SK-N-SH treated with all-trans-retinoic acid at 6 μM for 48 hours (cell line): ENCODE results near the gene KIF3B.

Experiments used
- ATAC-seq: fragments of 200-7000 bp; cut with Tn5 transposase; 3 replicates; pipeline ENCODE4 v1.9.1; 2020; ENCODE audit warnings: mild to moderate bottlenecking, moderate library complexity
- ARNTL ChIP-seq: fragments of 450-650 bp; formaldehyde crosslinking; IDR thresholded peaks from 2 replicates; pipeline ENCODE4 v1.5.0; 2020; ENCODE audit warnings: low read depth, mild to moderate bottlenecking, moderate library complexity, borderline replicate concordance
- BACH2 ChIP-seq: fragments of 250-450 bp; sonication (Bioruptor Pico); IDR thresholded peaks from 2 replicates; pipeline ENCODE4 v1.9.0; 2021; ENCODE audit warnings: mild to moderate bottlenecking, borderline replicate concordance
- ESRRG ChIP-seq: fragments of 250-450 bp; sonication (Bioruptor Pico); IDR thresholded peaks from 2 replicates; pipeline ENCODE4 v1.6.1; 2021; ENCODE audit warnings: mild to moderate bottlenecking
- GLIS3 ChIP-seq: fragments of 250-450 bp; sonication (Bioruptor Pico); IDR thresholded peaks from 2 replicates; pipeline ENCODE4 v1.5.0; 2020; ENCODE audit warnings: mild to moderate bottlenecking, moderate library complexity
- OSR1 ChIP-seq: fragments of 250-450 bp; sonication (Bioruptor Pico); IDR thresholded peaks from 2 replicates; pipeline ENCODE4 v1.8.0; 2022; ENCODE audit warnings: moderate library complexity, mild to moderate bottlenecking, inconsistent platforms
- PPARA ChIP-seq: fragments of 250-450 bp; sonication (Bioruptor Pico); IDR thresholded peaks from 2 replicates; pipeline ENCODE4 v1.5.0; 2020; ENCODE audit warnings: mild to moderate bottlenecking, borderline replicate concordance
- RARB ChIP-seq: fragments of 250-450 bp; sonication (Bioruptor Pico); IDR thresholded peaks from 2 replicates; pipeline ENCODE4 v1.8.0; 2021; ENCODE audit warnings: mild to moderate bottlenecking, moderate library complexity
- SNAI2 ChIP-seq: fragments of 250-450 bp; sonication (Bioruptor Pico); IDR thresholded peaks from 2 replicates; pipeline ENCODE4 v1.5.0; 2020; ENCODE audit warnings: mild to moderate bottlenecking, moderate library complexity
- TCF4 ChIP-seq: fragments of 250-450 bp; sonication (Bioruptor Pico); IDR thresholded peaks from 2 replicates; pipeline ENCODE4 v1.8.0; 2021; ENCODE audit warnings: mild to moderate bottlenecking, moderate library complexity, borderline replicate concordance
- TOX ChIP-seq: fragments of 250-450 bp; sonication (Bioruptor Pico); IDR thresholded peaks from 2 replicates; pipeline ENCODE4 v1.8.0; 2021; ENCODE audit warnings: mild to moderate bottlenecking, moderate library complexity, borderline replicate concordance
- ZC3H10 ChIP-seq: fragments of 250-450 bp; sonication (Bioruptor Pico); IDR thresholded peaks from 2 replicates; pipeline ENCODE4 v1.5.1; 2021; ENCODE audit warnings: mild to moderate bottlenecking, moderate library complexity
- ZFP3 ChIP-seq: fragments of 250-450 bp; sonication (Bioruptor Pico); IDR thresholded peaks from 2 replicates; pipeline ENCODE4 v1.5.0; 2020; ENCODE audit warnings: mild to moderate bottlenecking, moderate library complexity
- ZNF565 ChIP-seq: fragments of 450-650 bp; formaldehyde crosslinking; conservative IDR thresholded peaks from 2 replicates; pipeline ENCODE4 v1.5.0; 2020; ENCODE audit warnings: low read depth, mild to moderate bottlenecking, moderate library complexity
- ZNF70 ChIP-seq: fragments of 450-650 bp; formaldehyde crosslinking; IDR thresholded peaks from 2 replicates; pipeline ENCODE4 v1.5.0; 2020; ENCODE audit warnings: mild to moderate bottlenecking, moderate library complexity
- ZNF8 ChIP-seq: fragments of 450-650 bp; formaldehyde crosslinking; IDR thresholded peaks from 2 replicates; pipeline ENCODE4 v1.5.0; 2020; ENCODE audit warnings: mild to moderate bottlenecking, moderate library complexity
- TF ChIP-seq, protein P1 (sequence below): fragments of 250-450 bp; sonication (Bioruptor Pico); IDR thresholded peaks from 2 replicates; pipeline ENCODE4 v1.5.0; 2020; ENCODE audit warnings: mild to moderate bottlenecking, moderate library complexity
- TF ChIP-seq, protein P2 (sequence below): fragments of 250-450 bp; sonication (Bioruptor Pico); IDR thresholded peaks from 2 replicates; pipeline ENCODE4 v1.5.1; 2020; ENCODE audit warnings: low read depth, mild to moderate bottlenecking, moderate library complexity
- TF ChIP-seq, protein P3 (sequence below): fragments of 250-450 bp; sonication (Bioruptor Pico); IDR thresholded peaks from 2 replicates; pipeline ENCODE4 v1.8.0; 2020; ENCODE audit warnings: mild to moderate bottlenecking, moderate library complexity, borderline replicate concordance
- TF ChIP-seq, protein P4 (sequence below): fragments of 250-450 bp; sonication (Bioruptor Pico); IDR thresholded peaks from 2 replicates; pipeline ENCODE4 v1.5.1; 2021; ENCODE audit warnings: mild to moderate bottlenecking, moderate library complexity
- TF ChIP-seq, protein P5 (sequence below): fragments of 250-450 bp; sonication (Bioruptor Pico); IDR thresholded peaks from 2 replicates; pipeline ENCODE4 v1.8.0; 2021; ENCODE audit warnings: low read depth, mild to moderate bottlenecking, moderate library complexity, borderline replicate concordance

The KIF3B gene

DNA sequence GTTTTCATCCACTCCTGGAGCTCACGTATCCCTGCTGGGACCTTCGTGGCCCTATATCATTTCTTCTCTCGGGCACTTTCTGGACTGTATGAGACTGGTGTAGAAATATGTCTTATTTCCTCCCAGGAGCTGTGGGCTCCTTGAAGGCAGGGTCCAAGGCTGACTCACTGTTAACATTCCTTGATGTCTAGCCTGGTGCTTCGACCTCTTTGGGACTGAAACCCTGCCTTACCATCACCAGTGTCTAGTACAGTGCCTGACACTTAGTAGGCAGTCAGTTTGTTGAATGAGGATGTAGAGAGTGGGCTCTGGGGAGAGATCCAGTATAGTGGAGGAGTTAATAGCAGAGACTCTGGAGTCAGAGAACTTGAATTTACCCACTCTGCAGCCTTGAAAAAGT is 46.2 kb upstream of the KIF3B start:
- ATAC-seq, result no peak

DNA sequence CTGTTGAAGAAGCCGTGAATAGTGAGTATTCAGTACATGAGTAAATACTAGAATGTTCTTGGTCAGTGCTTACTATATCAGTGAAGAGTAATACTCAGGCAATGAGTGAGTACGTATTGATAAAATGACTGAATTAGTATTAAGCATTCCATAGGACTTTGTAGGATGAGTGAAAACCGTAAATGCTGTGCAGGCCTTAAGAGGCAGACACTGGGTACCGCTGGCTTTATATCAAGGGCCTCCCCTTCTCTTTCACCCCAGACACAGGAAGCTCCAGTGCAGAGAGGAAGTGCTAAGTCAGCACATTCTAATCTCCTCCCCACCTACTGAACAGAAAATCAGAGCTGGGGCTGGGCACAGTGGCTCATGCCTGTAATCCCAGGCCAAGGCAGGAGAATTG is 45.6 kb upstream of the KIF3B start:
- no peak for TF ChIP-seq OSR1 (CRISPR knock-in tag)
- no peak for TF ChIP-seq PPARA (CRISPR knock-in tag)
- TF ChIP-seq, protein P1, sequence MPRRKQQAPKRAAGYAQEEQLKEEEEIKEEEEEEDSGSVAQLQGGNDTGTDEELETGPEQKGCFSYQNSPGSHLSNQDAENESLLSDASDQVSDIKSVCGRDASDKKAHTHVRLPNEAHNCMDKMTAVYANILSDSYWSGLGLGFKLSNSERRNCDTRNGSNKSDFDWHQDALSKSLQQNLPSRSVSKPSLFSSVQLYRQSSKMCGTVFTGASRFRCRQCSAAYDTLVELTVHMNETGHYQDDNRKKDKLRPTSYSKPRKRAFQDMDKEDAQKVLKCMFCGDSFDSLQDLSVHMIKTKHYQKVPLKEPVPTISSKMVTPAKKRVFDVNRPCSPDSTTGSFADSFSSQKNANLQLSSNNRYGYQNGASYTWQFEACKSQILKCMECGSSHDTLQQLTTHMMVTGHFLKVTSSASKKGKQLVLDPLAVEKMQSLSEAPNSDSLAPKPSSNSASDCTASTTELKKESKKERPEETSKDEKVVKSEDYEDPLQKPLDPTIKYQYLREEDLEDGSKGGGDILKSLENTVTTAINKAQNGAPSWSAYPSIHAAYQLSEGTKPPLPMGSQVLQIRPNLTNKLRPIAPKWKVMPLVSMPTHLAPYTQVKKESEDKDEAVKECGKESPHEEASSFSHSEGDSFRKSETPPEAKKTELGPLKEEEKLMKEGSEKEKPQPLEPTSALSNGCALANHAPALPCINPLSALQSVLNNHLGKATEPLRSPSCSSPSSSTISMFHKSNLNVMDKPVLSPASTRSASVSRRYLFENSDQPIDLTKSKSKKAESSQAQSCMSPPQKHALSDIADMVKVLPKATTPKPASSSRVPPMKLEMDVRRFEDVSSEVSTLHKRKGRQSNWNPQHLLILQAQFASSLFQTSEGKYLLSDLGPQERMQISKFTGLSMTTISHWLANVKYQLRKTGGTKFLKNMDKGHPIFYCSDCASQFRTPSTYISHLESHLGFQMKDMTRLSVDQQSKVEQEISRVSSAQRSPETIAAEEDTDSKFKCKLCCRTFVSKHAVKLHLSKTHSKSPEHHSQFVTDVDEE (CRISPR knock-in tag), result no peak
- no peak for TF ChIP-seq ZNF565 (CRISPR knock-in tag)
- TF ChIP-seq BACH2 (CRISPR knock-in tag), result no peak
- TF ChIP-seq, protein P2, sequence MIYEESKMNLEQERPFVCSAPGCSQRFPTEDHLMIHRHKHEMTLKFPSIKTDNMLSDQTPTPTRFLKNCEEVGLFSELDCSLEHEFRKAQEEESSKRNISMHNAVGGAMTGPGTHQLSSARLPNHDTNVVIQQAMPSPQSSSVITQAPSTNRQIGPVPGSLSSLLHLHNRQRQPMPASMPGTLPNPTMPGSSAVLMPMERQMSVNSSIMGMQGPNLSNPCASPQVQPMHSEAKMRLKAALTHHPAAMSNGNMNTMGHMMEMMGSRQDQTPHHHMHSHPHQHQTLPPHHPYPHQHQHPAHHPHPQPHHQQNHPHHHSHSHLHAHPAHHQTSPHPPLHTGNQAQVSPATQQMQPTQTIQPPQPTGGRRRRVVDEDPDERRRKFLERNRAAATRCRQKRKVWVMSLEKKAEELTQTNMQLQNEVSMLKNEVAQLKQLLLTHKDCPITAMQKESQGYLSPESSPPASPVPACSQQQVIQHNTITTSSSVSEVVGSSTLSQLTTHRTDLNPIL (CRISPR knock-in tag), result no peak
- no peak for TF ChIP-seq SNAI2 (CRISPR knock-in tag)
- no peak for TF ChIP-seq TOX (CRISPR knock-in tag)
- TF ChIP-seq ZFP3 (CRISPR knock-in tag), result no peak
- TF ChIP-seq, protein P3, sequence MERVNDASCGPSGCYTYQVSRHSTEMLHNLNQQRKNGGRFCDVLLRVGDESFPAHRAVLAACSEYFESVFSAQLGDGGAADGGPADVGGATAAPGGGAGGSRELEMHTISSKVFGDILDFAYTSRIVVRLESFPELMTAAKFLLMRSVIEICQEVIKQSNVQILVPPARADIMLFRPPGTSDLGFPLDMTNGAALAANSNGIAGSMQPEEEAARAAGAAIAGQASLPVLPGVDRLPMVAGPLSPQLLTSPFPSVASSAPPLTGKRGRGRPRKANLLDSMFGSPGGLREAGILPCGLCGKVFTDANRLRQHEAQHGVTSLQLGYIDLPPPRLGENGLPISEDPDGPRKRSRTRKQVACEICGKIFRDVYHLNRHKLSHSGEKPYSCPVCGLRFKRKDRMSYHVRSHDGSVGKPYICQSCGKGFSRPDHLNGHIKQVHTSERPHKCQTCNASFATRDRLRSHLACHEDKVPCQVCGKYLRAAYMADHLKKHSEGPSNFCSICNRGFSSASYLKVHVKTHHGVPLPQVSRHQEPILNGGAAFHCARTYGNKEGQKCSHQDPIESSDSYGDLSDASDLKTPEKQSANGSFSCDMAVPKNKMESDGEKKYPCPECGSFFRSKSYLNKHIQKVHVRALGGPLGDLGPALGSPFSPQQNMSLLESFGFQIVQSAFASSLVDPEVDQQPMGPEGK (CRISPR knock-in tag), result no peak
- TF ChIP-seq GLIS3 (CRISPR knock-in tag), result no peak
- TF ChIP-seq ZNF70 (CRISPR knock-in tag), result no peak
- no peak for TF ChIP-seq ARNTL (CRISPR knock-in tag)
- TF ChIP-seq ESRRG (CRISPR knock-in tag), result no peak
- no peak for TF ChIP-seq TCF4 (CRISPR knock-in tag)
- TF ChIP-seq, protein P4, sequence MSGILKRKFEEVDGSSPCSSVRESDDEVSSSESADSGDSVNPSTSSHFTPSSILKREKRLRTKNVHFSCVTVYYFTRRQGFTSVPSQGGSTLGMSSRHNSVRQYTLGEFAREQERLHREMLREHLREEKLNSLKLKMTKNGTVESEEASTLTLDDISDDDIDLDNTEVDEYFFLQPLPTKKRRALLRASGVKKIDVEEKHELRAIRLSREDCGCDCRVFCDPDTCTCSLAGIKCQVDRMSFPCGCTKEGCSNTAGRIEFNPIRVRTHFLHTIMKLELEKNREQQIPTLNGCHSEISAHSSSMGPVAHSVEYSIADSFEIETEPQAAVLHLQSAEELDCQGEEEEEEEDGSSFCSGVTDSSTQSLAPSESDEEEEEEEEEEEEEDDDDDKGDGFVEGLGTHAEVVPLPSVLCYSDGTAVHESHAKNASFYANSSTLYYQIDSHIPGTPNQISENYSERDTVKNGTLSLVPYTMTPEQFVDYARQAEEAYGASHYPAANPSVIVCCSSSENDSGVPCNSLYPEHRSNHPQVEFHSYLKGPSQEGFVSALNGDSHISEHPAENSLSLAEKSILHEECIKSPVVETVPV (CRISPR knock-in tag), result no peak
- TF ChIP-seq, all 23 proteins: peak for 0
- ATAC-seq, result no peak

More for the DNA sequence above, 46.2 kb upstream of the KIF3B start:
- TF ChIP-seq ZNF565 (CRISPR knock-in tag), result no peak
- TF ChIP-seq ESRRG (CRISPR knock-in tag), result no peak
- TF ChIP-seq, protein P4 (CRISPR knock-in tag), result no peak
- TF ChIP-seq, protein P5, sequence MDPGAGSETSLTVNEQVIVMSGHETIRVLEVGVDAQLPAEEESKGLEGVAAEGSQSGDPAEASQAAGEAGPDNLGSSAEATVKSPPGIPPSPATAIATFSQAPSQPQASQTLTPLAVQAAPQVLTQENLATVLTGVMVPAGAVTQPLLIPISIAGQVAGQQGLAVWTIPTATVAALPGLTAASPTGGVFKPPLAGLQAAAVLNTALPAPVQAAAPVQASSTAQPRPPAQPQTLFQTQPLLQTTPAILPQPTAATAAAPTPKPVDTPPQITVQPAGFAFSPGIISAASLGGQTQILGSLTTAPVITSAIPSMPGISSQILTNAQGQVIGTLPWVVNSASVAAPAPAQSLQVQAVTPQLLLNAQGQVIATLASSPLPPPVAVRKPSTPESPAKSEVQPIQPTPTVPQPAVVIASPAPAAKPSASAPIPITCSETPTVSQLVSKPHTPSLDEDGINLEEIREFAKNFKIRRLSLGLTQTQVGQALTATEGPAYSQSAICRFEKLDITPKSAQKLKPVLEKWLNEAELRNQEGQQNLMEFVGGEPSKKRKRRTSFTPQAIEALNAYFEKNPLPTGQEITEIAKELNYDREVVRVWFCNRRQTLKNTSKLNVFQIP (CRISPR knock-in tag), result no peak
- no peak for TF ChIP-seq TOX (CRISPR knock-in tag)
- TF ChIP-seq, protein P2 (CRISPR knock-in tag), result no peak
- TF ChIP-seq GLIS3 (CRISPR knock-in tag), result no peak
- TF ChIP-seq OSR1 (CRISPR knock-in tag), result no peak
- TF ChIP-seq, protein P3 (CRISPR knock-in tag), result no peak
- no peak for TF ChIP-seq PPARA (CRISPR knock-in tag)
- no peak for TF ChIP-seq ZNF8 (CRISPR knock-in tag)
- no peak for TF ChIP-seq RARB (CRISPR knock-in tag)
- TF ChIP-seq ZNF70 (CRISPR knock-in tag), result no peak
- no peak for TF ChIP-seq ZC3H10
- TF ChIP-seq TCF4 (CRISPR knock-in tag), result no peak
- TF ChIP-seq SNAI2 (CRISPR knock-in tag), result no peak
